ENCODE measurements around the gene OTUB1. TPM values are rescaled to one million over a fixed set of nuclear protein-coding genes. Genes with fewer than 3 reads are reported as not detected.
A peak's percentile ranks its signal among the peaks of the same experiment; 100 is the strongest.

Gene OTUB1
- polyA plus RNA-seq, 2 of the 4 experiments (the other 2 are of a cell fraction), result 97.4 to 113 TPM

DNA sequence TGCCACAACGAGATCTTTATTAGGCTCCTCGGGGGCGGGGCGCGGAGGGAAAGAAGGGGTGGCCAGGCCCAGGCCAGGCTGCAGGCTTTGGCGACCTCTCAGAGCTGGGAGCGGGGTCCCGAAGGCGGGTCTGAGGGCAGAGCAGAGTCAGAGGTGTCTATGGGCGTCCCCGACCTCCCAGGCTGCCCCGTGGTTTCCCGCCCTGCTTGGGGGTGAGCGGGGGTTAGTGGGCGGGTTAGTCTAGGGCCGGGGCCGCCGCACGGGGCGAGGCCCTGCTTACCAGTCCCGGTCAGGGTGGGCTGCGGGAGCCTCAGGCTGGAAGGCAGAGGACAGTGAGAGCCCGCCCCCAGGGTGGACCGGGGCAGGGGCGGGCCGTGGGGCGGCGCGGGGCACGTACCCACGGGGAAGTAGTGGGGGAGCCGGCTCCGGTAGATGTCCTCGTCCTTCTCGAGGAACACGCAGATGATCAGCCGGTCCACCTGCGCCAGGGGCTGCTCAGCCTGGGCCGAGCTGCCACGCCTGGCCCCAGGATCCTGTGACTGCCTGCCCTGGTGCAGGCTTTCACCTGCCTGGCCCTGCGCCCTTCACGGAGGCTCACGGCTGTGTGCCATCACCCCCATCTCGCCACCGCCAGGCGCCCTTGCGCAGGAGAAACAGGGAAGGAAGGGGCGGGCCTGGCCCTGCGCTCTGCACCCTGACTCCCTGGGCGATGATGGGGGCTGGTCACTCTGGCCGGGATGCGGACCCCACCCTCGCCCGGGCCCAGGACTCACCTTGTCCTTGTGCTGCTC is 12.5 kb downstream of the OTUB1 start:
- Histone ChIP-seq H3K4me1 (peaks cover 5% of the 10 kb centered on the region), H3K4me3 (no peak overlapping the region), H3K4me2 (no peak overlapping the region), H3K9me3 (no peaks in the 10 kb centered on the region), H3K27ac (no peak overlapping the region)
- 89% methylated on average over 30 of the region's 54 CpGs for WGBS (ENCODE audit: missing lambda C conversion rate)
- ATAC-seq (peak; percentile 7 to 17; a peak in 3 of 6 replicates), DNase-seq (ENCODE audit: low read depth in 1 of 2, low spot score in 1 of 2) (peak in 1 of 2 experiments; percentile 37), FAIRE-seq (no peak)
- POLR2A ChIA-PET, result interaction anchor here (1.2 kb wide), 1 partner anchor 9 kb away, joined by 4 read pairs; no protein-coding TSS in a partner anchor
- TF ChIP-seq KDM1A (IDR thresholded peaks at IDR 0.05; ENCODE audit: low read depth) (no peak), RFX5 (IDR thresholded peaks at IDR 0.05) (no peak), POLR2A (IDR thresholded peaks at IDR 0.05; ENCODE audit: low read length) (no peak), NFE2L2 (conservative IDR thresholded peaks at IDR 0.05; ENCODE audit: low read length) (no peak), KDM5A (IDR thresholded peaks at IDR 0.05) (no peak), MYC (IDR thresholded peaks at IDR 0.05; ENCODE audit: borderline replicate concordance, low read length) (no peak), EHMT2 (IDR thresholded peaks at IDR 0.05; ENCODE audit: low read depth) (no peak), CHD4 (IDR thresholded peaks at IDR 0.05; ENCODE audit: borderline replicate concordance) (no peak), EHF (CRISPR knock-in tag; IDR thresholded peaks at IDR 0.05) (no peak), ZSCAN20 (CRISPR knock-in tag; IDR thresholded peaks at IDR 0.05) (no peak), FOSB (CRISPR knock-in tag; IDR thresholded peaks at IDR 0.05) (no peak), TFCP2L1 (CRISPR knock-in tag; IDR thresholded peaks at IDR 0.05) (no peak), RCOR1 (IDR thresholded peaks at IDR 0.05; ENCODE audit: low read depth, low read length) (no peak)
- TF ChIP-seq, protein P1, sequence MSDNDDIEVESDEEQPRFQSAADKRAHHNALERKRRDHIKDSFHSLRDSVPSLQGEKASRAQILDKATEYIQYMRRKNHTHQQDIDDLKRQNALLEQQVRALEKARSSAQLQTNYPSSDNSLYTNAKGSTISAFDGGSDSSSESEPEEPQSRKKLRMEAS (IDR thresholded peaks at IDR 0.05), result no peak
- TF ChIP-seq, protein P2, sequence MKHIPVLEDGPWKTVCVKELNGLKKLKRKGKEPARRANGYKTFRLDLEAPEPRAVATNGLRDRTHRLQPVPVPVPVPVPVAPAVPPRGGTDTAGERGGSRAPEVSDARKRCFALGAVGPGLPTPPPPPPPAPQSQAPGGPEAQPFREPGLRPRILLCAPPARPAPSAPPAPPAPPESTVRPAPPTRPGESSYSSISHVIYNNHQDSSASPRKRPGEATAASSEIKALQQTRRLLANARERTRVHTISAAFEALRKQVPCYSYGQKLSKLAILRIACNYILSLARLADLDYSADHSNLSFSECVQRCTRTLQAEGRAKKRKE (CRISPR knock-in tag; IDR thresholded peaks at IDR 0.05; ENCODE audit: low read depth), result no peak
- CTCF ChIA-PET, result interaction anchor here (0.7 to 1.9 kb wide), 5 partner anchors 8 to 187 kb away, joined by 3 to 19 read pairs (median 4); partner anchors contain the start of gene STIP1

DNA sequence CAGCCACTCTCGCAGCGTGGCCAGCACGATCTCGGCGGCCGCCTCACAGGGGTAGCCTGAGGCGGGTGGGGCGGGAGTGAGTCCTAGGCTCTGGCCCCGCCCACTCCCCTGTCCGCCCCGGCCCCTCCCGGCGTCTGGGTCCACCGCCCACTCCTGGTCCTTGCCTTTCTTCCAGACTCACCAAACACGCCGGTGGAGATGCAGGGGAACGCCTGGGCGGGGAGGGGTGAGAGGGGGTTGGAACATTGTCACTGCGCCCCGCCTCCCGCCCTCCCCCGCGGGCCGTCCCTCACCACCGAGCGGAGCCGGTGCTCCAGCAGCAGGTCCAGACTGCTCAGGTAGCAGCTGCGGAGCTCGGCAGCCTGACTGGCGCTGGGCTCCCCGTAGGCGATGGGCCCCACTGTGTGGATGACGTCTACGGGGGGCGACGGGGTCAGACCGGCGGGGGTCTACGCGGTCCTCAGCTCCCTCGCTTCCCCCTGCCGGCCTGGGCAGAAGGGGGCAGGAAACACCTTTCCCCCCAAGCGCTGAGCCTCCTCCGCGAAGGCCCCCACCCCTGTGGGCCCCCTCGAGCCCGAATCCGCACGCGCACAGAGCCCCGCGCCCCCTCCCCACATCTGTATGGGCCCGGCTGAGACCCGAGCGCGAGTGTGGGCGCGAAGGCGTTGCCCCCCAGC is 13.2 kb downstream of the OTUB1 start:
- DNase-seq (ENCODE audit: low read depth in 1 of 2, low spot score in 1 of 2) (peak in 1 of 2 experiments; percentile 61), ATAC-seq (peak; percentile 6 to 30; a peak in 5 of 6 replicates), FAIRE-seq (no peak)
- no peak overlapping the region for H3K4me3 ChIP-seq
- CTCF ChIA-PET, result interaction anchor here (0.9 to 3.9 kb wide), 6 partner anchors 11 to 151 kb away, joined by 3 to 46 read pairs (median 4); no protein-coding TSS in a partner anchor
- POLR2A ChIA-PET, result no interaction called here
- no peaks in the 10 kb centered on the region for H3K9me3 ChIP-seq
- no peak overlapping the region for H3K27ac ChIP-seq
- TF ChIP-seq EHF (CRISPR knock-in tag; IDR thresholded peaks at IDR 0.05) (no peak), RCOR1 (IDR thresholded peaks at IDR 0.05; ENCODE audit: low read depth, low read length) (no peak), MYC (IDR thresholded peaks at IDR 0.05; ENCODE audit: borderline replicate concordance, low read length) (no peak), TFCP2L1 (CRISPR knock-in tag; IDR thresholded peaks at IDR 0.05) (no peak), NFE2L2 (conservative IDR thresholded peaks at IDR 0.05; ENCODE audit: low read length) (no peak), RARB (CRISPR knock-in tag; IDR thresholded peaks at IDR 0.05) (no peak), ZNF302 (CRISPR knock-in tag; IDR thresholded peaks at IDR 0.05) (no peak)
- TF ChIP-seq, protein P3, sequence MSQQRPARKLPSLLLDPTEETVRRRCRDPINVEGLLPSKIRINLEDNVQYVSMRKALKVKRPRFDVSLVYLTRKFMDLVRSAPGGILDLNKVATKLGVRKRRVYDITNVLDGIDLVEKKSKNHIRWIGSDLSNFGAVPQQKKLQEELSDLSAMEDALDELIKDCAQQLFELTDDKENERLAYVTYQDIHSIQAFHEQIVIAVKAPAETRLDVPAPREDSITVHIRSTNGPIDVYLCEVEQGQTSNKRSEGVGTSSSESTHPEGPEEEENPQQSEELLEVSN (IDR thresholded peaks at IDR 0.05; ENCODE audit: borderline replicate concordance, low read depth), result no peak
- H3K4me1 ChIP-seq, result peaks cover 12% of the 10 kb centered on the region
- 85% methylated on average over 33 of the region's 59 CpGs for WGBS (ENCODE audit: missing lambda C conversion rate)
- H3K4me2 ChIP-seq, result no peak overlapping the region

DNA sequence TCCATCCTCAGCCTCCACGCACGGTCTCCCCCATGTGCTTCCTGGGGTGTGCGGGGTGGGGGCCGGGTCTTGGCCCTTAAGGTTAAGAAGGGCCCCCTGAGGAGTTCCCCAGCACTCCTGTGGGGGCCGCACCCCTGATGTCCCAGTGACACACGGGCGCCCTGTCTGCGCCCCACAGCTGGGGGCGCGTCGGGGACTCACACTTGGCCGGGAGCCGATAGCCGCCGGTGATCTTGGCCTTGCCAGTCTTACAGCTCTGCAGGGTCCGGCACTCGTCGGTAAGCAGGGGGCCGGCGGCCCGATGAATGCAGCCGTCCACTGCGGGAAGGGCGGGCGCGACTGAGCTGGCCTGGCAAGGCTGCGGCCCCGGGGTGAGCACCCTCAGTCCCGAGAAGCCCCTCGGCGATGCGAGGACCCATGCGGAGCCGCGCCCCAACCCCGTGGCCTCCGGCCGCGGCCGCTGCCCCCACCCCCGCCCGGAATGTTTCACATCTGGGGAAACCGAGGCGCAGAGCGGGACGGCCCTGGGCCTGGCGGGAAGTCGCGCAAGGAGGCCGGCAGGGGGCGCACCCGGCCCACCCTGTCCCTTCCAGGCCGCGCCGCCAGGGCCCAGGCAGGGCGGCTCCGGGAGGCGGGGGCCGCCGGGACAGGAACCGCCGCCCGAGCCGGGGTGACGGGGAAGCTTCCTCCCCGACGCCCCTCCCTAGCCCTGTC is 13.9 kb downstream of the OTUB1 start:
- Histone ChIP-seq H3K4me3 (no peak overlapping the region), H3K27ac (no peak overlapping the region), H3K9me3 (no peaks in the 10 kb centered on the region), H3K4me2 (no peak overlapping the region), H3K4me1 (peaks cover 16% of the 10 kb centered on the region)
- ATAC-seq (no peak), FAIRE-seq (no peak), DNase-seq (ENCODE audit: low read depth in 1 of 2, low spot score in 1 of 2) (no peak)
- WGBS (ENCODE audit: missing lambda C conversion rate), result 91% methylated on average over 29 of the region's 67 CpGs
- TF ChIP-seq, protein P4, sequence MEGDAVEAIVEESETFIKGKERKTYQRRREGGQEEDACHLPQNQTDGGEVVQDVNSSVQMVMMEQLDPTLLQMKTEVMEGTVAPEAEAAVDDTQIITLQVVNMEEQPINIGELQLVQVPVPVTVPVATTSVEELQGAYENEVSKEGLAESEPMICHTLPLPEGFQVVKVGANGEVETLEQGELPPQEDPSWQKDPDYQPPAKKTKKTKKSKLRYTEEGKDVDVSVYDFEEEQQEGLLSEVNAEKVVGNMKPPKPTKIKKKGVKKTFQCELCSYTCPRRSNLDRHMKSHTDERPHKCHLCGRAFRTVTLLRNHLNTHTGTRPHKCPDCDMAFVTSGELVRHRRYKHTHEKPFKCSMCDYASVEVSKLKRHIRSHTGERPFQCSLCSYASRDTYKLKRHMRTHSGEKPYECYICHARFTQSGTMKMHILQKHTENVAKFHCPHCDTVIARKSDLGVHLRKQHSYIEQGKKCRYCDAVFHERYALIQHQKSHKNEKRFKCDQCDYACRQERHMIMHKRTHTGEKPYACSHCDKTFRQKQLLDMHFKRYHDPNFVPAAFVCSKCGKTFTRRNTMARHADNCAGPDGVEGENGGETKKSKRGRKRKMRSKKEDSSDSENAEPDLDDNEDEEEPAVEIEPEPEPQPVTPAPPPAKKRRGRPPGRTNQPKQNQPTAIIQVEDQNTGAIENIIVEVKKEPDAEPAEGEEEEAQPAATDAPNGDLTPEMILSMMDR (IDR thresholded peaks at IDR 0.05), result peak; percentile 31; the same call in 2 of the 3 replicates
- no peak for TF ChIP-seq HOXB13 (CRISPR knock-in tag; IDR thresholded peaks at IDR 0.05; ENCODE audit: low read depth)
- CTCF ChIA-PET, result interaction anchor here (0.9 to 3.9 kb wide), 16 partner anchors 9 to 162 kb away, joined by 3 to 46 read pairs (median 3); no protein-coding TSS in a partner anchor
- POLR2A ChIA-PET, result no interaction called here
